ENCODE measurements around the gene DNAJC22.
"Not testable (repeated sequence)": the region's sequence is repeated elsewhere in the genome, so short reads cannot be mapped to it uniquely, and the experiment has no call there.

The DNAJC22 gene

GRCh38 chr12:49369411-49370145 lies 22.9 kb downstream of the DNAJC22 start:
- Histone ChIP-seq H3K4me3 (ENCODE audit: low read depth, low read length) (no peak overlapping the region), H3K36me3 (peaks cover 24% of the 10 kb centered on the region), H3K27me3 (ENCODE audit: insufficient read depth, low read depth, severe bottlenecking) (no peaks in the 10 kb centered on the region), H3K27ac (no peak overlapping the region), H3K9me3 (ENCODE audit: severe bottlenecking) (no peaks in the 10 kb centered on the region)
- TF ChIP-seq CTCF (IDR thresholded peaks at IDR 0.05; ENCODE audit: low read depth, low read length) = 0 out of 2 replicates have a peak, but pooled peaks have one; percentile 2
- peak; percentile 18 for DNase-seq

- H3K36me3 ChIP-seq = peaks cover 24% of the 10 kb centered on the region
- H3K27ac ChIP-seq = no peak overlapping the region
- DNase-seq = no peak
- H3K27me3 ChIP-seq (ENCODE audit: insufficient read depth, low read depth, severe bottlenecking) = no peaks in the 10 kb centered on the region
- no peak for TF ChIP-seq CTCF (IDR thresholded peaks at IDR 0.05; ENCODE audit: low read depth, low read length)
- H3K9me3 ChIP-seq (ENCODE audit: severe bottlenecking) = no peaks in the 10 kb centered on the region
- no peak overlapping the region for H3K4me3 ChIP-seq (ENCODE audit: low read depth, low read length)
Measured at GRCh38 chr12:49370539-49370938, 23.9 kb downstream of the DNAJC22 start.

- Histone ChIP-seq H3K36me3 (peaks cover 24% of the 10 kb centered on the region), H3K9me3 (ENCODE audit: severe bottlenecking) (no peaks in the 10 kb centered on the region), H3K27me3 (ENCODE audit: insufficient read depth, low read depth, severe bottlenecking) (no peaks in the 10 kb centered on the region), H3K27ac (no peak overlapping the region), H3K4me3 (ENCODE audit: low read depth, low read length) (no peak overlapping the region)
- no peak for DNase-seq
- TF ChIP-seq CTCF (IDR thresholded peaks at IDR 0.05; ENCODE audit: low read depth, low read length) = no peak
Measured at GRCh38 chr12:49375406-49375805, 28.7 kb downstream of the DNAJC22 start.

GRCh38 chr12:49377386-49377785 lies 30.7 kb downstream of the DNAJC22 start:
- DNase-seq = no peak
- Histone ChIP-seq H3K27ac (no peak overlapping the region), H3K9me3 (ENCODE audit: severe bottlenecking) (no peaks in the 10 kb centered on the region), H3K4me3 (ENCODE audit: low read depth, low read length) (no peak overlapping the region), H3K36me3 (peaks cover 14% of the 10 kb centered on the region), H3K27me3 (ENCODE audit: insufficient read depth, low read depth, severe bottlenecking) (no peaks in the 10 kb centered on the region)
- no peak for TF ChIP-seq CTCF (IDR thresholded peaks at IDR 0.05; ENCODE audit: low read depth, low read length)

- H3K27me3 ChIP-seq (ENCODE audit: insufficient read depth, low read depth, severe bottlenecking); H3K4me3 ChIP-seq (ENCODE audit: low read depth, low read length); H3K27ac ChIP-seq; H3K36me3 ChIP-seq; H3K9me3 ChIP-seq (ENCODE audit: severe bottlenecking); DNase-seq: not testable (repeated sequence)
Measured at GRCh38 chr12:49380184-49380583, 33.5 kb downstream of the DNAJC22 start.

GRCh38 chr12:49388682-49389386 lies 42.1 kb downstream of the DNAJC22 start:
- no peak overlapping the region for H3K4me3 ChIP-seq (ENCODE audit: low read depth, low read length)
- no peak for DNase-seq

More at GRCh38 chr12:49388682-49389386, 42.1 kb downstream of the DNAJC22 start:
- H3K27me3 ChIP-seq (ENCODE audit: insufficient read depth, low read depth, severe bottlenecking) = no peaks in the 10 kb centered on the region
- H3K36me3 ChIP-seq = peaks cover 7% of the 10 kb centered on the region
- TF ChIP-seq CTCF (IDR thresholded peaks at IDR 0.05; ENCODE audit: low read depth, low read length) = no peak
- H3K9me3 ChIP-seq (ENCODE audit: severe bottlenecking) = no peaks in the 10 kb centered on the region
- no peak overlapping the region for H3K27ac ChIP-seq

Data from WERI-Rb-1 (cell line).